Measurements from ENCODE around the gene DOC2A. TPM values are rescaled to one million over a fixed set of nuclear protein-coding genes. Genes with fewer than 3 reads are reported as not detected.
A peak's percentile ranks its signal among the peaks of the same experiment; 100 is the strongest.

Gene DOC2A
- total and polyA plus RNA-seq, 8 donors, result 0.77 to 5.1 (median 2.9) TPM

GRCh38 chr16:29993191-29993902 is 17.5 kb downstream of the DOC2A start:
- no peak overlapping the region for H3K27ac ChIP-seq
- peaks cover 0 to 61% of the 10 kb centered on the region in 2 donors for H3K36me3 ChIP-seq
- no peak for TF ChIP-seq CTCF (IDR thresholded peaks at IDR 0.05)
- DNase-seq, result peak in 1 of 4 donors; percentile 49
- H3K27me3 ChIP-seq, result no peaks in the 10 kb centered on the region
- intact Hi-C loops (cut with DNase I), result no loop called here
- no peaks in the 10 kb centered on the region for H3K9me3 ChIP-seq
- peaks cover 22 to 44% of the 10 kb centered on the region in 2 donors for H3K4me1 ChIP-seq
- ATAC-seq, result no peak
- no peak overlapping the region for H3K4me3 ChIP-seq

GRCh38 chr16:29992344-29992967 is 18.4 kb downstream of the DOC2A start:
- Histone ChIP-seq H3K9me3 (no peaks in the 10 kb centered on the region), H3K4me1 (peaks cover 22 to 53% of the 10 kb centered on the region in 2 donors), H3K27ac (peak overlapping the region in 1 of 2 donors; percentile 39), H3K36me3 (peaks cover 0 to 66% of the 10 kb centered on the region in 2 donors), H3K4me3 (no peak overlapping the region), H3K27me3 (no peaks in the 10 kb centered on the region)
- intact Hi-C loops (cut with DNase I), result no loop called here
- peak in 1 of 4 donors; percentile 75 for DNase-seq
- TF ChIP-seq CTCF (IDR thresholded peaks at IDR 0.05), result no peak
- ATAC-seq, result peak; percentile 7

GRCh38 chr16:29991571-29991904 is 19.3 kb downstream of the DOC2A start:
- intact Hi-C loops (cut with DNase I), result no loop called here
- no peak for TF ChIP-seq CTCF (IDR thresholded peaks at IDR 0.05)

GRCh38 chr16:29990883-29991570 is 19.8 kb downstream of the DOC2A start:
- ATAC-seq (no peak), DNase-seq (peak in 1 of 4 donors; percentile 70)
- Histone ChIP-seq H3K27ac (peak overlapping the region; percentile 59 to 67), H3K4me1 (peaks cover 17 to 49% of the 10 kb centered on the region in 2 donors), H3K4me3 (no peak overlapping the region), H3K27me3 (no peaks in the 10 kb centered on the region), H3K36me3 (peaks cover under 1 to 80% of the 10 kb centered on the region in 2 donors), H3K9me3 (no peaks in the 10 kb centered on the region)
- intact Hi-C loops (cut with DNase I), result no loop called here
- TF ChIP-seq CTCF (IDR thresholded peaks at IDR 0.05), result no peak

More at GRCh38 chr16:29991571-29991904, 19.3 kb downstream of the DOC2A start:
- peaks cover 0 to 75% of the 10 kb centered on the region in 2 donors for H3K36me3 ChIP-seq
- H3K27me3 ChIP-seq, result no peaks in the 10 kb centered on the region
- H3K4me3 ChIP-seq, result no peak overlapping the region
- no peaks in the 10 kb centered on the region for H3K9me3 ChIP-seq
- H3K4me1 ChIP-seq, result peaks cover 17 to 49% of the 10 kb centered on the region in 2 donors
- DNase-seq, result no peak
- peak overlapping the region in 1 of 2 donors; percentile 23 for H3K27ac ChIP-seq
- ATAC-seq, result no peak

- Histone ChIP-seq H3K4me3 (no peak overlapping the region), H3K36me3 (peaks cover 11 to 90% of the 10 kb centered on the region in 2 donors), H3K9me3 (no peaks in the 10 kb centered on the region), H3K4me1 (peaks cover 17 to 52% of the 10 kb centered on the region in 2 donors), H3K27ac (peak overlapping the region; percentile 59 to 72), H3K27me3 (no peaks in the 10 kb centered on the region)
- DNase-seq (peak in 1 of 4 donors; percentile 47), ATAC-seq (peak; percentile 70)
- intact Hi-C loops (cut with DNase I), result no loop called here
- no peak for TF ChIP-seq CTCF (IDR thresholded peaks at IDR 0.05)
Measured at GRCh38 chr16:29990034-29990433, 20.8 kb downstream of the DOC2A start.

Measured in left lung (tissue), 10 donors.